Hepatocyte (in vitro differentiated cells): ENCODE measurements around the gene KIAA1671.

Source experiments
- EZH2 ChIP-seq: fragments of 200-600 bp; sonication (generic); IDR thresholded peaks from 2 replicates; pipeline ENCODE4 v1.6.1; 2016; ENCODE audit warnings: antibody characterized with exemption, mild to moderate bottlenecking, borderline replicate concordance
- EZH2phosphoT487 ChIP-seq: fragments of 200-600 bp; sonication (generic); IDR thresholded peaks from one replicate; pipeline ENCODE4 v1.6.1; 2018; ENCODE audit warnings: antibody characterized with exemption, mild to moderate bottlenecking, low read depth, moderate library complexity; ENCODE audit not compliant: unreplicated experiment, severe bottlenecking
- TF ChIP-seq, protein P1 (sequence below): fragments of 200-600 bp; sonication (generic); IDR thresholded peaks from 2 replicates; pipeline ENCODE4 v1.5.1; 2016; ENCODE audit warnings: antibody characterized with exemption, mild to moderate bottlenecking; ENCODE audit not compliant: poor library complexity

DNA sequence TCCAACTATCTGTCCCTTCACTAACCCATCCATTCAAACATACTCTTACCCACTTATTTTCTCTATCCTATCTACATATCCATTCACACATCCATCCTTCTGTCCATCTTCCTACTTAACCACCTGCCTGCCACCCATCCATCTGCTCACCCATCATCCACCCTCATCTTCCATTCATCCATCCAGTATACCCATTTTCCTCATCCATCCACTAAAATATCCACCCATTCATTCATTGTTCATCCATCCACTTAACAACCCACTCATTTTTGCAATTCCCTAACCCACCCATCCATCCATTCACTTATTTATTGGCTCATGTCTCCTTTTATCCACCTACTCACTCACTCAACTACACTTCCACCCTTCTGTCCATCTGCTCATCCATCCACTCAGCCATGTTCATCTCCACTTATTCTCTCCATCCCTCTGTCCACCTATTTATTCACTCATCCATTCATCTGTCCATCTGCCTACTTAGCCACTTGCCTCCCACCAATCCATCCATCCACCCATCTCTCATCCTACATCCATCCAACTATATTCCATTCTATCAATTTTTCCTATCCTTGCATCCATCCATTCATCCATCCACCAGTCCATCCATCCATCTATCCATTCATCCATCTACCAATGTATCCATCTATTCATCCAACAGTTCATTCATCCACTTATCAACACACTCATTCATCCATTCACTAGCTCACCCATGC lies 16.6 kb upstream of the KIAA1671 start:
- no peak for TF ChIP-seq EZH2phosphoT487
- TF ChIP-seq, protein P1, sequence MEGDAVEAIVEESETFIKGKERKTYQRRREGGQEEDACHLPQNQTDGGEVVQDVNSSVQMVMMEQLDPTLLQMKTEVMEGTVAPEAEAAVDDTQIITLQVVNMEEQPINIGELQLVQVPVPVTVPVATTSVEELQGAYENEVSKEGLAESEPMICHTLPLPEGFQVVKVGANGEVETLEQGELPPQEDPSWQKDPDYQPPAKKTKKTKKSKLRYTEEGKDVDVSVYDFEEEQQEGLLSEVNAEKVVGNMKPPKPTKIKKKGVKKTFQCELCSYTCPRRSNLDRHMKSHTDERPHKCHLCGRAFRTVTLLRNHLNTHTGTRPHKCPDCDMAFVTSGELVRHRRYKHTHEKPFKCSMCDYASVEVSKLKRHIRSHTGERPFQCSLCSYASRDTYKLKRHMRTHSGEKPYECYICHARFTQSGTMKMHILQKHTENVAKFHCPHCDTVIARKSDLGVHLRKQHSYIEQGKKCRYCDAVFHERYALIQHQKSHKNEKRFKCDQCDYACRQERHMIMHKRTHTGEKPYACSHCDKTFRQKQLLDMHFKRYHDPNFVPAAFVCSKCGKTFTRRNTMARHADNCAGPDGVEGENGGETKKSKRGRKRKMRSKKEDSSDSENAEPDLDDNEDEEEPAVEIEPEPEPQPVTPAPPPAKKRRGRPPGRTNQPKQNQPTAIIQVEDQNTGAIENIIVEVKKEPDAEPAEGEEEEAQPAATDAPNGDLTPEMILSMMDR, result no peak
- TF ChIP-seq EZH2, result no peak
